NK-92 (cell line): ENCODE measurements around the gene ENO4.

Source experiments
- DNase-seq: peaks from one replicate; lab custom pipeline; 2025; ENCODE audit not compliant: unreplicated experiment; lab: John Stamatoyannopoulos, UW

The ENO4 gene

GRCh38 chr10:116866987-116867595, 17.8 kb downstream of the ENO4 start:
- DNase-seq, result no peak

GRCh38 chr10:116868198-116868676, 18.9 kb downstream of the ENO4 start:
- DNase-seq, result no peak

GRCh38 chr10:116868722-116869121, 19.4 kb downstream of the ENO4 start:
- no peak for DNase-seq

DNA sequence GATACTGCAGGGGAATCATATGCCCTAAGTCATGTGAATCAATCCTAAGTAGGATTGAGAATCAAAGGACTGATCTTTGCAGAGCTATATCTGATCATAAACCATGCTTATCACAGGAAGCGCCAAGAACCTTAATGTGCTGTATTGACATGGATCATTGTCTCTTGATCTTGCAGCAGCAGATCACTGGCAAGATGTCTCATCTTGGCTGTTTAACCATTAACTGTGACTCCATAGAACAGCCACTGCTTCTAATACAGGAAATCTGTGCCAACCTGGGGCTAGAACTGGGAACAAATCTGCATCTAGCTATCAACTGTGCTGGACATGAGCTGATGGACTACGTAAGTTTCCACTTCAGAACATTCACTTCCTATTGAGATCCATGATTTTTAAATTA, 21.6 kb downstream of the ENO4 start:
- no peak for DNase-seq

DNA sequence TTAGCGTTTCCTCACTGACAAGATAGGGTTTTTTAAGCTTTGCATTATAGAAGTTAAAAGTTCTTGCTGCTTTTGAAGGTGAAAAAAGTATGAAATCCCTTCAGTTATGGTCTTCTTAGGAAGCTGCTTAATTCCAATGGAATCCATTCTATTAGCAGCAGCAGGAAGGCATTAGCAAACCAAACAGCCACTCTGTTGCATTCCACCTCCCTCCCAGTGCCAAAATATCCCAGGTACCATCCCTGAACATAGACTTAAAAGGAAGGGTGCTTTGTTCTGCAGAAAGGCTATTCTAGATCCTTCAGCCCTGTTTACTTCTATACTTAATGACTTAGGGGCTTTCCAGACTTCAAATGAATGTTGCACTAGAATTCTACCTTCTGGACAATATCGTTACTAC, 23.8 kb downstream of the ENO4 start:
- DNase-seq, result no peak

DNA sequence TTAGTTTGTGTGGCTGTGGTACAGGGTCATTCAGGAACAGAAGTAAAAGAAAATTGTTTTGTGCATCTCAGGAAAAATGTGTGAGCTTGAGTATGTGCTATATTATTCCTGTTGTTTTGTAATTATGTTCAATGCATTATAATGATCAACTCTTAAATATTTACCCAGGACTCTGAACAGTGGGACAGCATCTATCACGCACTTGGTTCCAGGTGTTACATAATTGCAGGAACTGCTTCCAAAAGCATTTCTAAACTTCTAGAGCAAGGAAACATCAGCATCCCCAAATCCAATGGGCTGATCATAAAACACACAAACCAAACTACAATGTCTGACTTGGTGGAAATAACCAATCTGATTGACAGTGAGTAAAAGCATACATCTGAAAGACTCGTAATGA, 26.6 kb downstream of the ENO4 start:
- DNase-seq, result no peak

DNA sequence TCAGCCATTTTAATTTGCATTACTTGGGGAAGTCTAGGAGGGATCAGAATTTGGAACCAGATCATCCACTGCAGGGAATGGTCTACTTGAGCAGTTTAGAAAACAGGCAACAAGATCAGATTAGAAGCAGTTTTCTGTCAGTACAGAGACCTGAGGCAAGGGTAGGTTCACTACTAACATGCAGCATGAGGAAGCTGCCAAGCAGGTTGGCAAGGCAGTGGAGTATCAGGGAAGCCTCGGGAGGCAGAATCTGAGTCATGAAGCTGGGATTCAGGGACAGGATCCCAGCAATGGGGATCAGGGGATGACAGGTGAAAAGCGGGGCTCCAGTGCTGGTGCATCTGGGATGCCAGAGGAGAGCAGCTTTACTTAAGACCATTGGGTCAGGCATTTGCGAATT, 28.1 kb downstream of the ENO4 start:
- no peak for DNase-seq

- DNase-seq, result no peak
These were observed 28.8 kb downstream of the ENO4 start for GRCh38 chr10:116878123-116878522.

- no peak for DNase-seq
These were observed 30.5 kb downstream of the ENO4 start for GRCh38 chr10:116879817-116880216.

- no peak for DNase-seq
These were observed 31.6 kb downstream of the ENO4 start for GRCh38 chr10:116880716-116881482.

- DNase-seq, result no peak
These were observed 33.3 kb downstream of the ENO4 start for GRCh38 chr10:116882639-116883038.

DNA sequence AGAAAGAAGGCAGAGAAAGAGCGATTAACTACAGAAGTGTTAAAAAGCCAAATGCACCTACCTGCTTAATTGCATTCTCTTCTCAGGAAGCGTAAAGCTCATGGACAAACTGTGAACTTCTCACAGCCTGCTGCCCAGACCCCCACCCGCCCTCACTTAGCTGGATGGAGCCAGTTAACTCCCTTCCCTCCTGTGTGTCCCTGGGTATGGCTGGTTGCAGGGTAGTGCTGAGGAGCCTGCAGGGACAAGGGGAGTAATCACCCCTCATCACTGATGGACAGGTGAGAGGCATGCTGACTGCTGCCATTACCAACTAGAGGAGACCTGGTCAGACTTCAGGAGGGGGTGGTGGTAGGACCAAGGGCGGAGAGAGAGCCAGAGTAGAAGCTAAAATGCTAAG, 37.5 kb downstream of the ENO4 start:
- DNase-seq, result no peak

DNA sequence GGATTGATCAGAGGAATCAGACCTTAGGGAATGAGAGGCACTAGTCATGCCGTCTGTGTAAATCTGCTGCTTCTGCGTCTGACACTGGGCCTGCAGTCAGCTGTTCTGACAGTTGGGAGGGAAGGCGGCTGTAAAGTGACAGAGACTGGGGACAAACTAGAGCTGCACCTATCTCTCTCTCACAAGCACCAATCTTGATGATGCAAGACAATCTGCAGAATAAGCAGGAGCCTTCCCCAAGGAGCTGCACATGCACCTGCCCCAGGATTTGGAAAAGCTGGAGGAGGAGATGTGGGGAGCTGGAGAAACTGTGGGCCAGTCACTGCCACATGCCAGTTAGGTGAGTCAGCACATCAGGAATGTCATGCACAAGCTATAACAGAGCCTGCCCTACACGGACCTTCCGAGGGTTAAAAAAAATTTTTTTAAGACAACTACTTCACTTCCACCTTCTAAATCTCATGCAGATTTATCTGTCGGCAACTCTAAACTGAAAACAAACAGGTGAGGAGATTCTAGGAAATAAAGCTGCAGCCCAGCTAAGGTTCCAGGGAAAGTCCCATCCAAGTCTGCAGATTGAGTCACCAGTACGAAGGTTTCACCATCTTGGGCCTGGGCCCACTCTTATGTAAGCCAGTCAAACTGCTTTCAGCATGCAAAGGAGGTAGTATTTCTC, 39.2 kb downstream of the ENO4 start:
- no peak for DNase-seq

- DNase-seq, result no peak
These were observed 39.8 kb downstream of the ENO4 start for GRCh38 chr10:116889066-116889465.

- DNase-seq, result no peak
These were observed 41.9 kb downstream of the ENO4 start for GRCh38 chr10:116891208-116891607.

DNA sequence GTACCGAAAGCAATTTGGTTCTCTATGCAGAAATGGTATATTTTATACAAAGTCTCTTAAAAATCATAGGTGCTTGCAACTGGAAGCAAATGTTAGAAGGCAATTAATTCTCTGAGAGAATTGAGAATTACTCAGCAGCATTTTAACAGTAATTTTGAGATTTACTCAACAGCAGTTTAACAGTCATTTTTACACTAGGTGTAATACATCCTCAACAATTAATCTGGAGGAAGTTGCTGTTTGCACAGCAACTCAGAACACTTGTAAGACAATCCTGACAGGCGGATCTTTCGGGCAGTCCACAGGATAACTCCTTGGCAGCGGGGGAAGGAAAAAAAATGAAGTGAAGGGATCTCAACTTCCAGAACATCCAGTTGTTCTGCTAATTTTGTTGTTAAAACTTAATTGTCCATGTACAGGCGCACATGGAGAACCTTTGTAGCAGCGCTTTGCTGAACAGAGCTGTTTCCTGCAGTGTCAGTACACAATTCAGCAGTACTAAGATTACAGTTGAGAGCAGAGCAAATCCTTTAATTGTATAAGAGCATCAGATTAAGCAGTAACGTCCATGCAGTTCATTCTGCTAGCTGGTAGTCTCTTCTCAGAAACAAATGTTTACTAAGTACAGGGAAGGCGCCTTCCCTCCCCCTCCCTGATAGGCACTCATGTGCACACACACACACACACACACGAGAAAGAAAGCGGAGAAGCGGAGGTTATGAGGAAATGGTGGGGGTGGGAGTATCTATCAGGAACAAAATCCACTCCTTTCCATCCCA, 43.8 kb downstream of the ENO4 start:
- DNase-seq, result no peak

DNA sequence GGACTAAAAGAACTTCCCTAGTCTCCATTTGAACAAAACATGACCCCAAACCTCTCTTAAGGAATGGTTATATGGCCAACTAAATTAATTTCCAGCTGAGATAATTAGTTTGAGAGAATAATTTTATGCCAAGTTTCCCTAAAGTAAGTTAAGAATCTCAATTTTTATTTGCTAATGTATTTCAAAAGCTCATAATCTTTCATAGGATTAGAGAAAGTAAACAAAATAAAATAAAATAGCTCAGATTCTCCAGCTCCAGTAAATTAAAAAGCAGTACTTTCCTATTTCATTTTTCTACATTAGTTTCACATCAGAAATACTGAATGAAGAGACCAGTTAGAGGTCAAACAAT, 44.4 kb downstream of the ENO4 start:
- no peak for DNase-seq

DNA sequence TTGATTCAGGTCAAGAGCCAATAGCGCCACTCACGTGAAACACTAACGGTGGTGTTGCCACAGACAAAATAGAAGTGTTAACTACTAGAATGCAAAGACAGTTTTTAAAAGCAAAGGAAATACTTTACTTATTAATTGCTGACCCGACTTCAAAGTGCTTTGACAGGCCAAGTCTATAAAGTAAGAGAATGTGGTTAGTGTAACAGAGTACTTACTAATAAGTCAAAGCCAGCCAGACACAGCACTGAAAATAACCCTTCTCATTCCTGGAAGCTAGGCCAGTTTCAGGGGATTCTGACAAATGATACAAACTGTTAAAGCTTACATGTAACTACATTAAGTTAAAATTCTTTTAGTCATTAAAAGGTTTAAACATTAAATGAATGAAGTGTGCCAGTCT, 50.3 kb downstream of the ENO4 start:
- DNase-seq, result no peak

GRCh38 chr10:116905845-116906210, 56.5 kb downstream of the ENO4 start:
- no peak for DNase-seq

GRCh38 chr10:116907245-116907987, 58.1 kb downstream of the ENO4 start:
- no peak for DNase-seq

DNA sequence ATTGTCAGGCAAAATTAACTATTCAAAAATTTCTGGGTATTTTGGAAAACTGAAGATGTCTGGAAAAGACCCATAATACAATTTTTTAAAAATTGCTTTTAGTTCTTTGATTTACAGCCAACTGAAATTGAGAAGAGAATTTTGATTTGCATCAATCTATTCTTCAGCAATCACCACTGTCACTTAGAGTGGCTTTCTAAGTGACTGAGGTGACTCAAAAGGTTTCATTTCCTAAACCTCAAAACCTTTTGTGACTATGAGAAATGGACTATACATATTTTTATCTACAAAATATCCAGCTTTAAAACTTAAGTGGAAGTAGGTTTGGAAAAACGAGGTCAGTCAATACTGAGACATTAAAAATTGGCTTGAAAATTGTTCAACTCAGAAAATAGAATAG, 60.0 kb downstream of the ENO4 start:
- DNase-seq, result no peak
